NT2/D1 (cell line): ENCODE measurements around the gene DRAM2.

Source experiments
- SUZ12 ChIP-seq: IDR thresholded peaks from 2 replicates; pipeline ENCODE4 v1.6.1; 2011; ENCODE audit not compliant: insufficient read length, insufficient read depth; ENCODE audit errors: extremely low read depth
- YY1 ChIP-seq: IDR thresholded peaks from 2 replicates; pipeline ENCODE4 v1.6.1; 2011; ENCODE audit not compliant: insufficient read length, insufficient read depth
- ZNF274 ChIP-seq: IDR thresholded peaks from 2 replicates; pipeline ENCODE4 v1.6.1; 2011; ENCODE audit warnings: mild to moderate bottlenecking, low read depth, low read length

DNA sequence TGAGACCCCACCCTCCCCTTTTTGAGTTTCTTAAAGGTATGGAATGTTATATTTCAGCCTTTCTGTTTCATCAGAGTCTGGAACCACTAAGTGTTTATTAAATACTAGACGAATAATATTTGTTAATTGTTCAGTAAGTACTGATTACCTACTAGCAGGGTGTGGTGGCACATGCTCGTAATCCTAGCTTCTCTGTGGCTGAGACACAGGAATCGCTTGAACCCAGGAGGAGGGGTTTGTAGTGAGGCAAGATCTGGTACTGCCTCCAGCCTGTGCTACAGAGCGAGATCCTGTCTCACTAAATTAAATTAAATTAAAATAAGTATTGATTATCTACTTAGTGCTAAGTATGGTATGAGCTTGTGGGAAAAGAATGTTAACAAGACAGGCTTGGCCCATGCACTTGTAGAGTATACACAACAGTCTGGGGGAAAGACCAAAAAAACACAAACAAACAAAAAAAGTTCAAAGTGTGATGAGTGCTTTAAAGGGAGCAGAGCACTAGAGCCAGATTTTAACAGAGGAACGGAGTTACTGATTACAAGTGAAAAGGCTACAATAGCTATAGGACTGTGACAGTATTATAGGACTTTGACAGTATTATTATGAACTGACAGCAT, 2.6 kb upstream of the DRAM2 start:
- TF ChIP-seq ZNF274 (no peak), YY1 (no peak), SUZ12 (no peak)
